Measurements from ENCODE around the gene C1orf35. TPM values are rescaled to one million over a fixed set of nuclear protein-coding genes. Genes with fewer than 3 reads are reported as not detected.

The C1orf35 gene
- total and polyA plus RNA-seq, 2 of the 8 experiments (the other 6 are each of a cell fraction or from before 2014, with no cell fraction given), result 18.6 to 19.9 TPM

DNA sequence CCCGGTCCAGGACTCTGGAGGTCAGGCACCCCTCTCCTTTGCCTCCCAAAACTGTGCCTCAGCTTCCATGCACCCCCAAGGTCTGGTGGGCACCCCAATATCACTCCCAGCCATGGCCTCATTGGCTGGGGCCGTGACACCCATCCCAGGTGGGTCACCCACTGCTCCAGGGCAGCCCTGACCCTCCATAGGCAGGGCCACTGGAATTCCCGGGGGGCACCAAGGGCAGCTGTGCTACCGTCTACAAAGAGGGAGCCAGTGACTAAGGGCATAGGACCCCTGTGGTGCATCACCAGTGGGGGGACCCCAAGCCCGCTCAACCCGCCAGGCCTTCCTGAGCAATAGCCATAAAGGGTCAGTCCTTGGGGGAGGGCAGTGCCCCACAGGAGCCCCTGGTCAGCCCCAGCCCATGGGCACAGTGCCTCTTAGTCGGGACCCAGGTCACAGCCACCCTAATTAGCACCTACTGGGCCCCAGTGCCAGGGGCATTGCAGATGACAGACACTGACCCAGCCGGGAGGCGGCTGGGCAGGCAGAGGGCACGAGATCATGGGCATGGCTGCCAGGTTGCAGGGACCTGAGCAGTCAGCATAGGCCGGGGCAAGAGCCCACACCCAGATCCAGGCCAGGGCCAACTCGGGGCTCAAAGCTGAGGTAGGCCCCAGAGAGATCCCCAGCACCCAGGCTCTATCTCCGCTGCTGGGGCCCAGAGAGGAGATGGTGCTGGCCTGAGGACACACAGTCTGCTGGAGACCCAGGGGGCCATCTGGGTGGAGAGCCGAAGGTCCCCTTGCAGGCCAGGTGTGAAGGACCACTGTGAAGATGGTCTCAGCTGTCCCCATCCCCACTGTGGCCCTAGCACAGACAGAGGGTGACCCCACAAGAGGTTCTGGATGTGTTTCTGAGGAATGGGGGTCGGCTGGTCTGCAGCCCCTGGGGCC is 39.6 kb downstream of the C1orf35 start (continued):
- TF ChIP-seq JUN (IDR thresholded peaks at IDR 0.05; ENCODE audit: low read depth, low read length), result no peak
